DND-41 (cell line): ENCODE results near the gene CDK13.

Experiments used
- ATAC-seq: fragments of 200-7000 bp; cut with Tn5 transposase; 3 replicates; pipeline ENCODE4 v1.9.1; 2021; ENCODE audit warnings: low read depth; ENCODE audit not compliant: insufficient read depth
- DNase-seq: peaks from one replicate; pipeline ENCODE4 v3.0.0-alpha.2; 2020
- H2AFZ ChIP-seq: 2 replicates; pipeline ENCODE4 v1.6.0; 2012; ENCODE audit warnings: low read depth, low read length
- H3K27ac ChIP-seq: 2 replicates; pipeline ENCODE4 v1.5.1; 2012; ENCODE audit warnings: low read length, inconsistent platforms
- H3K27me3 ChIP-seq: fragments of 200-600 bp; sonication (generic); 2 replicates; pipeline ENCODE4 v1.6.0; 2012; ENCODE audit warnings: low read length, mild to moderate bottlenecking, inconsistent platforms; ENCODE audit not compliant: insufficient read depth, poor library complexity
- H3K36me3 ChIP-seq: 2 replicates; pipeline ENCODE4 v1.5.1; 2012; ENCODE audit warnings: low read length, inconsistent platforms; ENCODE audit not compliant: insufficient read depth
- H3K4me1 ChIP-seq: 2 replicates; pipeline ENCODE4 v1.5.1; 2012; ENCODE audit warnings: mild to moderate bottlenecking, low read length; ENCODE audit not compliant: insufficient read depth
- H3K4me2 ChIP-seq: 2 replicates; pipeline ENCODE4 v1.6.0; 2012; ENCODE audit warnings: mild to moderate bottlenecking, moderate library complexity, low read length, inconsistent platforms; ENCODE audit not compliant: insufficient read depth
- H3K4me3 ChIP-seq, 2 experiments: fragments of 200-600 bp in 1 of 2; shearing (Covaris generic) in 1 of 2; 2 replicates each; pipeline ENCODE4 v1.5.1; 2012 to 2016; ENCODE audit warnings: inconsistent platforms in 2 of 2, low read length in 2 of 2, mild to moderate bottlenecking in 2 of 2, low read depth in 1 of 2, moderate library complexity in 1 of 2
- H3K79me2 ChIP-seq: 2 replicates; pipeline ENCODE4 v1.6.0; 2012; ENCODE audit warnings: low read length, inconsistent platforms; ENCODE audit not compliant: insufficient read depth
- H3K9ac ChIP-seq: 2 replicates; pipeline ENCODE4 v1.6.0; 2012; ENCODE audit warnings: low read depth, mild to moderate bottlenecking, inconsistent platforms, low read length, moderate library complexity
- H3K9me3 ChIP-seq: 2 replicates; pipeline ENCODE4 v1.5.1; 2012; ENCODE audit warnings: low read length, moderate library complexity, mild to moderate bottlenecking, inconsistent platforms; ENCODE audit not compliant: insufficient read depth, severe bottlenecking
- H4K20me1 ChIP-seq: 2 replicates; pipeline ENCODE4 v1.6.0; 2012; ENCODE audit warnings: low read length; ENCODE audit not compliant: insufficient read depth
- CTCF ChIP-seq: IDR thresholded peaks from 2 replicates; pipeline ENCODE4 v1.5.1; 2012; ENCODE audit warnings: borderline replicate concordance, low read length, moderate library complexity, mild to moderate bottlenecking; ENCODE audit not compliant: poor library complexity, severe bottlenecking; ENCODE audit errors: extremely low read depth
- EZH2 ChIP-seq: IDR thresholded peaks from 3 replicates; pipeline ENCODE4 v1.6.1; 2012; ENCODE audit warnings: borderline replicate concordance, low read depth, mild to moderate bottlenecking, moderate library complexity, low read length, inconsistent platforms; ENCODE audit not compliant: severe bottlenecking

The CDK13 gene

GRCh38 chr7:40043164-40043563 lies 93.1 kb downstream of the CDK13 start:
- Histone ChIP-seq H3K9ac (no peak overlapping the region), H3K27me3 (no peaks in the 10 kb centered on the region), H2AFZ (no peak overlapping the region), H3K4me1 (no peaks in the 10 kb centered on the region), H3K9me3 (no peaks in the 10 kb centered on the region), H3K79me2 (peaks cover 16% of the 10 kb centered on the region), H3K27ac (no peak overlapping the region), H3K4me3 (no peak overlapping the region), H4K20me1 (no peaks in the 10 kb centered on the region), H3K36me3 (peaks cover 21% of the 10 kb centered on the region; the same call in 1 of the 2 replicates), H3K4me2 (no peak overlapping the region)
- DNase-seq (no peak), ATAC-seq (no peak)
- TF ChIP-seq EZH2: no peak
- TF ChIP-seq CTCF: no peak

DNA sequence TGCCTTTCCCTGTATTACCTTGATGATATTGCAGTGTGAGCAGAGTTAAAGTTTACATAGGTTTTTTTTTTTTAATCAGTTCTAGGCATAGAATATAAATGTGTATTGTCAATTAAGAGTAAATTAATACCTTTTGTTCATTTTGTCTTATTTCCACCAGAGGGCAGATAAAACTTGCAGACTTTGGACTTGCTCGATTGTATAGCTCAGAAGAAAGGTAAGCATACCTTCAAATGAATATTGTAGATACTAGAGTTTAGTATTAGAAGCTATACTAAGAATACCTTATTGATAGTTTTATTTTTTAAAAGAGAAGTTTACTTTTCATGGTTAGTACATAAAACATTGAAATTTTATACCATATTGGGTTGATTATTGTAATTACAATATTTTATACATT lies 97.6 kb downstream of the CDK13 start:
- peaks cover 21% of the 10 kb centered on the region; the same call in 1 of the 2 replicates for H3K36me3 ChIP-seq
- H2AFZ ChIP-seq: no peak overlapping the region
- H3K27me3 ChIP-seq: no peaks in the 10 kb centered on the region
- no peak overlapping the region for H3K4me3 ChIP-seq
- H4K20me1 ChIP-seq: no peaks in the 10 kb centered on the region
- H3K9ac ChIP-seq: no peak overlapping the region
- no peak overlapping the region for H3K27ac ChIP-seq
- no peaks in the 10 kb centered on the region for H3K4me1 ChIP-seq
- ATAC-seq: no peak
- H3K79me2 ChIP-seq: peaks cover 8% of the 10 kb centered on the region
- no peak overlapping the region for H3K4me2 ChIP-seq
- TF ChIP-seq EZH2 (no peak), CTCF (peak; percentile 18)
- no peak for DNase-seq
- H3K9me3 ChIP-seq: no peaks in the 10 kb centered on the region

- Histone ChIP-seq H2AFZ (no peak overlapping the region), H3K27ac (no peak overlapping the region), H3K27me3 (no peaks in the 10 kb centered on the region), H3K4me1 (no peaks in the 10 kb centered on the region), H3K4me3 (no peak overlapping the region), H4K20me1 (no peaks in the 10 kb centered on the region), H3K4me2 (no peak overlapping the region), H3K79me2 (no peaks in the 10 kb centered on the region), H3K36me3 (peaks cover 45% of the 10 kb centered on the region), H3K9ac (no peak overlapping the region), H3K9me3 (no peaks in the 10 kb centered on the region)
- TF ChIP-seq EZH2 (no peak), CTCF (no peak)
- ATAC-seq (no peak), DNase-seq (no peak)
Measured at GRCh38 chr7:40057292-40057691, 107.2 kb downstream of the CDK13 start.

DNA sequence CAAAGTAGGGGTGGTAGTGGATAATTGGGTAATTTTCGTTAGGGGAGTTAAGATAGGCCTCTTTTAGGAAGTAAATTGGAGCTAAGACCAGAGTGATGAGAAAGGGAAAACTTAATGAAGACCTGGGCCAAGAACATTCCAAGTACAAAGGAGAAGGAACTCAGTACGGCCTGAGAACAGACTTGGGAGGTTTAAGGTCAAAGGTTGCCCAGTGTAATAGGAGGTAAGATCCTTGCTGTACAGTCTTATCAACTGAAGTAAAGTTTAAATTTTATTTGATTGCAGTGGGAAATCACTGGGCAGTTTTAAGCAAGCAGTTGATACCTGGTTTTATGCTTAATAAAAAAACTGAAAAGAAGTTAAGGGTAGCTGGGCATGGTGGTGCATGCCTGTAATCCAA lies 108.0 kb downstream of the CDK13 start:
- no peaks in the 10 kb centered on the region for H3K79me2 ChIP-seq
- no peak overlapping the region for H2AFZ ChIP-seq
- no peak overlapping the region for H3K9ac ChIP-seq
- no peaks in the 10 kb centered on the region for H3K27me3 ChIP-seq
- peaks cover 48% of the 10 kb centered on the region for H3K36me3 ChIP-seq
- DNase-seq: no peak
- no peak overlapping the region for H3K4me2 ChIP-seq
- TF ChIP-seq CTCF: no peak
- TF ChIP-seq EZH2: no peak
- no peaks in the 10 kb centered on the region for H3K4me1 ChIP-seq
- no peak for ATAC-seq
- H4K20me1 ChIP-seq: no peaks in the 10 kb centered on the region
- H3K4me3 ChIP-seq: no peak overlapping the region
- no peaks in the 10 kb centered on the region for H3K9me3 ChIP-seq
- H3K27ac ChIP-seq: no peak overlapping the region
